VCaP (cell line): ENCODE measurements around the gene SGCA.

Experiments
- H3K27ac ChIP-seq: fragments of 450-650 bp; 2 replicates; pipeline ENCODE4 v1.5.1; 2017
- CTCF ChIP-seq: fragments of 450-650 bp; conservative IDR thresholded peaks from 2 replicates; pipeline ENCODE4 v1.5.1; 2017; ENCODE audit warnings: mild to moderate bottlenecking, moderate library complexity

Gene SGCA

GRCh38 chr17:50196826-50197225, 31.0 kb downstream of the SGCA start:
- no peak for TF ChIP-seq CTCF
- no peak overlapping the region for H3K27ac ChIP-seq

GRCh38 chr17:50198026-50198669, 32.3 kb downstream of the SGCA start:
- peak; percentile 75 for TF ChIP-seq CTCF
- H3K27ac ChIP-seq: no peak overlapping the region

GRCh38 chr17:50199211-50199802, 33.5 kb downstream of the SGCA start:
- no peak overlapping the region; the same call in 1 of the 2 replicates for H3K27ac ChIP-seq
- no peak for TF ChIP-seq CTCF

- H3K27ac ChIP-seq: peak overlapping the region; percentile 22; the same call in 1 of the 2 replicates
- TF ChIP-seq CTCF: no peak
Observed at GRCh38 chr17:50199803-50200456, 34.1 kb downstream of the SGCA start.

GRCh38 chr17:50200457-50201275, 34.9 kb downstream of the SGCA start:
- H3K27ac ChIP-seq: peak overlapping the region; percentile 22; the same call in 1 of the 2 replicates
- TF ChIP-seq CTCF: peak; percentile 99

- peak within 1 kb of the TSS; percentile 22; the same call in 1 of the 2 replicates for H3K27ac ChIP-seq
- TF ChIP-seq CTCF: no peak
Observed at GRCh38 chr17:50201276-50201854, 35.6 kb downstream of the SGCA start, which contains the start of gene COL1A1. Gene COL1A1, minus strand, starts transcription at chr17:50201631. Its CDS starts 118 bp downstream, at chr17:50201513.
